H1 (cell line): ENCODE measurements around the gene TIGIT. TPM values are rescaled to one million over a fixed set of nuclear protein-coding genes. Genes with fewer than 3 reads are reported as not detected.

ENCODE experiments used
- CTCF ChIA-PET: fragments of 300-600 bp; sonication (Branson Sonifier 250); formaldehyde crosslinking; loops from one replicate; lab custom pipeline; 2021; ENCODE audit not compliant: partially characterized antibody; lab: Charles Lee
- POLR2A ChIA-PET: fragments of 300-600 bp; sonication (Branson Sonifier 250); formaldehyde crosslinking; loops from one replicate; lab custom pipeline; 2021; ENCODE audit warnings: inconsistent platforms; ENCODE audit not compliant: partially characterized antibody; lab: Charles Lee
- DNase-seq, 2 experiments: peaks; one replicate each; pipeline versions ENCODE4 v3.0.0 to v3.0.0-alpha.2; 2010 to 2022; ENCODE audit warnings: low spot score in 2 of 2, low read depth in 1 of 2, mixed read lengths in 1 of 2
- FAIRE-seq: peaks from 2 replicates; lab custom pipeline; 2011; peaks lifted over from hg19 to GRCh38; lab: Jason Lieb, UNC
- H2AFZ ChIP-seq: 2 replicates; pipeline ENCODE4 v1.8.1; 2012; ENCODE audit warnings: low read length, inconsistent platforms
- H2AK5ac ChIP-seq: 2 replicates; pipeline ENCODE4 v1.6.1; 2013; ENCODE audit warnings: low read depth, low read length
- H2BK120ac ChIP-seq: replicated peaks from 2 replicates; pipeline ENCODE3; 2013; ENCODE audit warnings: low read depth, low read length, inconsistent platforms
- H2BK12ac ChIP-seq: 2 replicates; pipeline ENCODE4 v1.6.1; 2013; ENCODE audit warnings: low read depth, low read length
- H2BK15ac ChIP-seq: 2 replicates; pipeline ENCODE4 v1.6.1; 2013; ENCODE audit warnings: low read length
- H2BK20ac ChIP-seq: 2 replicates; pipeline ENCODE4 v1.6.1; 2013; ENCODE audit warnings: low read length
- H2BK5ac ChIP-seq: 2 replicates; pipeline ENCODE4 v1.6.1; 2013; ENCODE audit warnings: low read depth, low read length
- H3K14ac ChIP-seq: 2 replicates; pipeline ENCODE4 v1.6.1; 2013; ENCODE audit warnings: inconsistent platforms; ENCODE audit not compliant: insufficient read length
- H3K18ac ChIP-seq: 2 replicates; pipeline ENCODE4 v1.6.1; 2013; ENCODE audit warnings: low read length; ENCODE audit errors: extremely low read depth
- H3K23ac ChIP-seq: 2 replicates; pipeline ENCODE4 v1.6.1; 2013; ENCODE audit warnings: inconsistent platforms; ENCODE audit not compliant: insufficient read length
- H3K23me2 ChIP-seq: 2 replicates; pipeline ENCODE4 v1.6.1; 2013; ENCODE audit warnings: low read depth, low read length
- H3K27ac ChIP-seq: 2 replicates; pipeline ENCODE4 v1.6.1; 2011; ENCODE audit warnings: low read depth, low read length, inconsistent platforms
- H3K27me3 ChIP-seq, 4 experiments: replicated peaks in 1 of 4; 1 replicate in 1 of 4; 2 replicates in 3 of 4; pipeline versions ENCODE4 v1.6.1 to v1.8.1; 2011 to 2013; ENCODE audit warnings: low read length in 3 of 4, mild to moderate bottlenecking in 3 of 4, inconsistent platforms in 2 of 4, mixed read lengths in 2 of 4, moderate library complexity in 1 of 4; ENCODE audit not compliant: control insufficient read depth in 3 of 4, insufficient read depth in 3 of 4; ENCODE audit errors: extremely low read depth in 1 of 4
- H3K36me3 ChIP-seq, 4 experiments: 2 replicates each; pipeline versions ENCODE4 v1.6.1 to v1.8.1; 2011 to 2013; ENCODE audit warnings: mild to moderate bottlenecking in 4 of 4, low read length in 3 of 4, moderate library complexity in 2 of 4, control low read depth in 1 of 4, inconsistent platforms in 1 of 4; ENCODE audit not compliant: insufficient read depth in 4 of 4, control insufficient read depth in 2 of 4
- H3K4ac ChIP-seq: replicated peaks from 2 replicates; pipeline ENCODE3; 2013; ENCODE audit warnings: low read length, low read depth, mixed read lengths, inconsistent platforms; ENCODE audit not compliant: insufficient read length
- H3K4me1 ChIP-seq, 4 experiments: replicated peaks in 1 of 4; 1 replicate in 1 of 4; 2 replicates in 3 of 4; pipeline versions ENCODE4 v1.6.1 to v1.8.1; 2011 to 2013; ENCODE audit warnings: low read length in 3 of 4, inconsistent platforms in 2 of 4, mixed read lengths in 1 of 4; ENCODE audit not compliant: insufficient read depth in 4 of 4, control insufficient read depth in 3 of 4
- H3K4me2 ChIP-seq, 2 experiments: 2 replicates each; pipeline versions ENCODE4 v1.6.1 to v1.8.1; 2011 to 2013; ENCODE audit warnings: low read depth in 2 of 2, low read length in 2 of 2, control low read depth in 1 of 2, inconsistent platforms in 1 of 2, mild to moderate bottlenecking in 1 of 2; ENCODE audit not compliant: insufficient read depth in 1 of 2
- H3K4me3 ChIP-seq, 4 experiments: fragments of 200-600, 300-600 bp in 1 of 4; sonication (generic), shearing (Covaris generic), sonication (Bioruptor Twin) in 1 of 4; 2 replicates each; pipeline versions ENCODE4 v1.5.1 to v1.8.1; 2011 to 2016; ENCODE audit warnings: low read length in 4 of 4, low read depth in 3 of 4, control low read depth in 2 of 4, inconsistent platforms in 2 of 4, mild to moderate bottlenecking in 2 of 4, mixed read lengths in 1 of 4, moderate library complexity in 1 of 4; ENCODE audit not compliant: insufficient read depth in 2 of 4; ENCODE audit errors: extremely low read depth in 1 of 4
- H3K56ac ChIP-seq: replicated peaks from 2 replicates; pipeline ENCODE3; 2013; ENCODE audit warnings: low read depth, mild to moderate bottlenecking, mixed read lengths, low read length, inconsistent platforms; ENCODE audit not compliant: insufficient read length
- H3K79me1 ChIP-seq: 2 replicates; pipeline ENCODE4 v1.6.1; 2013; ENCODE audit warnings: low read depth, low read length, control low read depth
- H3K79me2 ChIP-seq, 2 experiments: 2 replicates each; pipeline versions ENCODE4 v1.6.1 to v1.8.1; 2012 to 2013; ENCODE audit warnings: low read length in 2 of 2, mild to moderate bottlenecking in 2 of 2, inconsistent platforms in 1 of 2; ENCODE audit not compliant: insufficient read depth in 2 of 2, control insufficient read depth in 1 of 2
- H3K9ac ChIP-seq, 4 experiments: replicated peaks in 1 of 4; 1 replicate in 1 of 4; 2 replicates in 3 of 4; pipeline versions ENCODE4 v1.6.1 to v1.8.1; 2011 to 2013; ENCODE audit warnings: low read depth in 3 of 4, low read length in 3 of 4, control low read depth in 2 of 4, mild to moderate bottlenecking in 2 of 4, moderate library complexity in 2 of 4, inconsistent platforms in 1 of 4; ENCODE audit errors: extremely low read depth in 1 of 4
- H3K9me3 ChIP-seq, 2 experiments: 2 replicates each; pipeline versions ENCODE4 v1.6.1 to v1.8.1; 2012 to 2013; ENCODE audit warnings: mild to moderate bottlenecking in 2 of 2, moderate library complexity in 2 of 2, control low read depth in 1 of 2, inconsistent platforms in 1 of 2, low read depth in 1 of 2, low read length in 1 of 2, mixed read lengths in 1 of 2; ENCODE audit not compliant: insufficient read depth in 2 of 2
- H4K20me1 ChIP-seq, 2 experiments: replicated peaks in 1 of 2; 2 replicates each; pipeline versions ENCODE3 to v1.8.1; 2011 to 2013; ENCODE audit warnings: inconsistent platforms in 2 of 2, low read length in 2 of 2, mild to moderate bottlenecking in 1 of 2; ENCODE audit not compliant: insufficient read depth in 2 of 2, control insufficient read depth in 1 of 2
- H4K5ac ChIP-seq: 2 replicates; pipeline ENCODE4 v1.6.1; 2013; ENCODE audit warnings: low read length, low read depth, mixed read lengths, inconsistent platforms; ENCODE audit not compliant: insufficient read length
- H4K8ac ChIP-seq: 2 replicates; pipeline ENCODE4 v1.8.0; 2013; ENCODE audit warnings: mild to moderate bottlenecking, moderate library complexity, low read length, inconsistent platforms; ENCODE audit not compliant: insufficient read depth; ENCODE audit errors: extremely low read depth
- H4K91ac ChIP-seq: replicated peaks from 2 replicates; pipeline ENCODE3; 2013; ENCODE audit warnings: low read length, mixed read lengths, inconsistent platforms; ENCODE audit not compliant: insufficient read length
- CTCF ChIP-seq, 3 experiments: IDR thresholded peaks; 1 replicate in 2 of 3; 2 replicates in 1 of 3; pipeline versions ENCODE4 v1.5.1 to v1.6.1; 2011; ENCODE audit warnings: low read length in 3 of 3, mild to moderate bottlenecking in 3 of 3, inconsistent platforms in 2 of 3, low read depth in 1 of 3, moderate library complexity in 1 of 3; ENCODE audit not compliant: insufficient read depth in 1 of 3; ENCODE audit errors: control extremely low read depth in 1 of 3
- USF2 ChIP-seq: IDR thresholded peaks from 2 replicates; pipeline ENCODE4 v1.6.1; 2011; ENCODE audit warnings: low read length, improper control_type of control experiment
- ZNF274 ChIP-seq: IDR thresholded peaks from 2 replicates; pipeline ENCODE4 v1.7.0; 2012; ENCODE audit warnings: low read length, borderline replicate concordance; ENCODE audit errors: extremely low read depth
- WGBS, 2 experiments: shearing (Covaris generic) in 1 of 2; methylation state at CpG; one replicate each; pipeline versions ENCODE4 v1.1.6 to v1.1.7; 2013 to 2015; ENCODE audit warnings: low lambda C conversion rate in 2 of 2, mixed read lengths in 2 of 2, inconsistent platforms in 1 of 2, low coverage in 1 of 2, missing lambda C conversion rate in 1 of 2; ENCODE audit not compliant: insufficient replicate concordance in 2 of 2, insufficient coverage in 1 of 2, insufficient read length in 1 of 2; ENCODE audit errors: extremely low coverage in 1 of 2, missing lambda C conversion rate in 1 of 2; 5-methylcytosine and 5-hydroxymethylcytosine counted together
- polyA plus RNA-seq, 7 experiments: library from polyadenylated mRNA; depleted of rRNA in 3 of 7; stranded (reverse) in 5 of 7; unstranded in 2 of 7; fragments of >200 nt in 5 of 7; fragments of 200-250 nt in 2 of 7; gene quantifications; 1 replicate in 5 of 7; 2 replicates in 1 of 7; 4 replicates in 1 of 7; pipeline versions ENCODE4 v1.2.1 to v1.2.3, GENCODE V29; 2011 to 2013; ENCODE audit warnings: missing spikeins in 2 of 7, mixed read lengths in 2 of 7
- total RNA-seq: library from RNA; stranded (reverse); fragmentation: NEBNext Ultra II Directional; extraction: Animal tissue kit (Norgen Biotek cat#: 25700); gene quantifications from 2 replicates; pipeline ENCODE4 v1.2.1, GENCODE V29; 2021

TIGIT gene
- total and polyA plus RNA-seq, 2 of the 8 experiments (the other 6 are each of a cell fraction or from before 2014, with no cell fraction given), result 0.02 TPM; not detected in 1

- no peaks in the 10 kb centered on the region for H3K36me3 ChIP-seq
- H3K79me2 ChIP-seq, result no peaks in the 10 kb centered on the region
- ChIA-PET CTCF (interaction anchor here (0.7 to 2.2 kb wide), 8 partner anchors 10 to 176 kb away, joined by 3 to 9 read pairs (median 4); no protein-coding TSS in a partner anchor), POLR2A (no interaction called here)
- H4K5ac ChIP-seq, result no peak overlapping the region
- no peak overlapping the region for H3K4me2 ChIP-seq
- no peak overlapping the region for H2BK120ac ChIP-seq
- no peaks in the 10 kb centered on the region for H3K23me2 ChIP-seq
- H4K20me1 ChIP-seq, result no peaks in the 10 kb centered on the region
- H3K4me1 ChIP-seq, result peaks cover 0 to under 1% (median 0%) of the 10 kb centered on the region in 4 experiments; a peak in 4 of 7 replicates
- H2AK5ac ChIP-seq, result no peak overlapping the region
- H4K8ac ChIP-seq, result no peak overlapping the region
- H3K4me3 ChIP-seq, result no peak overlapping the region
- H2BK20ac ChIP-seq, result no peak overlapping the region
- DNase-seq, result no peak
- H3K79me1 ChIP-seq, result no peaks in the 10 kb centered on the region
- no peak overlapping the region for H3K56ac ChIP-seq
- no peaks in the 10 kb centered on the region for H3K9me3 ChIP-seq
- H3K23ac ChIP-seq, result no peak overlapping the region
- no peak overlapping the region for H3K9ac ChIP-seq
- H2AFZ ChIP-seq, result no peak overlapping the region
- no peak overlapping the region for H3K14ac ChIP-seq
- H4K91ac ChIP-seq, result no peak overlapping the region
- H3K27me3 ChIP-seq, result no peaks in the 10 kb centered on the region
- H3K27ac ChIP-seq, result no peak overlapping the region
- no peak overlapping the region for H3K4ac ChIP-seq
- no peak overlapping the region for H2BK12ac ChIP-seq
- FAIRE-seq, result no peak
- H2BK15ac ChIP-seq, result no peak overlapping the region
- no peak overlapping the region for H3K18ac ChIP-seq
- H2BK5ac ChIP-seq, result no peak overlapping the region
- WGBS, 2 experiments, result 91% methylated on average over 3 of the region's 3 CpGs; no CpG with 5 or more reads in 1 of the 2 experiments
- TF ChIP-seq CTCF (IDR thresholded peaks at IDR 0.05; ENCODE audit: control extremely low read depth in 1 of 3, insufficient read depth in 1 of 3, low read depth in 1 of 3, low read length in 3 of 3) (no peak), ZNF274 (no peak), USF2 (no peak)
These were observed 29.9 kb downstream of the TIGIT start for GRCh38 chr3:114323546-114324254.
